Esophagus muscularis mucosa (tissue), 4 donors: ENCODE results near the gene RALGAPB. TPM values are rescaled to one million over a fixed set of nuclear protein-coding genes. Genes with fewer than 3 reads are reported as not detected.

Source experiments
- DNase-seq: peaks from one replicate; pipeline ENCODE4 v3.0.0-alpha.2; 2017; ENCODE audit errors: extremely low spot score
- H3K27ac ChIP-seq, 4 donors: fragments of 200-600 bp; sonication (generic); replicated peaks in 1 of 4; 1 replicate in 3 of 4; 2 replicates in 1 of 4; pipeline ENCODE4 v1.5.1; 2016 to 2019; ENCODE audit warnings: mild to moderate bottlenecking in 1 of 4
- H3K27me3 ChIP-seq, 4 donors: fragments of 200-600 bp; sonication (generic); one replicate each; pipeline versions ENCODE4 v1.5.1 to v1.6.0; 2016 to 2019
- H3K36me3 ChIP-seq, 4 donors: fragments of 200-600 bp; sonication (generic); one replicate each; pipeline ENCODE4 v1.5.1; 2016 to 2019
- H3K4me1 ChIP-seq, 4 donors: fragments of 200-600 bp; sonication (generic); one replicate each; pipeline ENCODE4 v1.5.1; 2016 to 2019
- H3K4me3 ChIP-seq, 4 donors: fragments of 200-600 bp; sonication (generic); 1 replicate in 2 of 4; 2 replicates in 2 of 4; pipeline ENCODE4 v1.5.1; 2016 to 2019; ENCODE audit warnings: mild to moderate bottlenecking in 4 of 4, moderate library complexity in 1 of 4
- H3K9me3 ChIP-seq, 4 donors: fragments of 200-600 bp; sonication (generic); 1 replicate in 3 of 4; 2 replicates in 1 of 4; pipeline ENCODE4 v1.5.1; 2016 to 2019
- EP300 ChIP-seq: sonication (generic); formaldehyde crosslinking; IDR thresholded peaks from one replicate; pipeline ENCODE4 v1.6.1; 2017; ENCODE audit warnings: antibody characterized with exemption
- POLR2A ChIP-seq: fragments of 450-650 bp; IDR thresholded peaks from one replicate; pipeline ENCODE4 v1.6.1; 2017; ENCODE audit warnings: antibody characterized with exemption, moderate library complexity, mild to moderate bottlenecking, low read depth
- POLR2AphosphoS5 ChIP-seq, 2 donors: sonication (generic); formaldehyde crosslinking; IDR thresholded peaks; one replicate each; pipeline ENCODE4 v1.6.1; 2017; ENCODE audit warnings: antibody characterized with exemption in 2 of 2
- WGBS: methylation state at CpG from one replicate; pipeline ENCODE4 v1.1.5; 2018; 5-methylcytosine and 5-hydroxymethylcytosine counted together
- intact Hi-C: fragments of 100-400 bp; cut with DNase I; formaldehyde crosslinking; loops from one replicate; pipeline ENCODE4 v1.15.1; 2023
- small RNA-seq, 3 donors: library from RNA; depleted of rRNA; stranded (forward); fragments of <200 nt; gene quantifications; one replicate each; pipeline ENCODE3, GENCODE V24; 2016
- total RNA-seq, 4 donors: library from RNA; depleted of rRNA; stranded (reverse); fragments of >200 nt; gene quantifications; one replicate each; pipeline versions ENCODE4 v1.1.0 to v1.2.1, GENCODE V29; 2016
- TF ChIP-seq, protein P1 (sequence below), 3 experiments: fragments of 200-600 bp in 2 of 3; fragments of 450-650 bp in 1 of 3; sonication (generic) in 2 of 3; IDR thresholded peaks; one replicate each; pipeline ENCODE4 v1.5.1; 2017 to 2019; ENCODE audit warnings: antibody characterized with exemption in 3 of 3, mild to moderate bottlenecking in 2 of 3, moderate library complexity in 1 of 3

RALGAPB gene
- total RNA-seq, 4 donors from 2014 or later, result 31.5 to 37.4 (median 35.5) TPM

DNA sequence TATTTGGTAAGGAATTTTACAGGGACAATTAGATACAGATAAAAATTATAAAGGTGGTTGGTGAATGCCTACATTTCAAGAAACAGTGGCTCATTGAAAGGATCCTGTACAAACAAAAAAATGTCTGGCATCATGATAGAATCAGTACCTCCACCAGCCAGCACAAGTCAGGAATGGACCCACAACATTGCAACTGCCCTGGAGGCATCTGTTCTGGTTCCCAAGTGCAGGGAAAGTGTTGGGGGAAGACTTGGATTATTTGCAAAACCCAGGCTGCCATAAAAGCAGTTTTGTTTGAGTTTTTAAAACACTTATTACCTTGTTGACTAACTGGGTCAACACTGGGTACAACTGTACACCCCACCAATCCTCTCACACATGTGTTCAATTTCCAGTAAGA is 153.3 kb downstream of the RALGAPB start:
- no peaks in the 10 kb centered on the region for H3K4me1 ChIP-seq
- intact Hi-C loops, result no loop called here
- H3K27me3 ChIP-seq, result peaks cover 0 to 16% (median 0%) of the 10 kb centered on the region in 4 donors
- H3K4me3 ChIP-seq, result no peak overlapping the region
- H3K9me3 ChIP-seq, result peaks cover 0 to 10% (median 6%) of the 10 kb centered on the region in 4 donors
- TF ChIP-seq, protein P1, sequence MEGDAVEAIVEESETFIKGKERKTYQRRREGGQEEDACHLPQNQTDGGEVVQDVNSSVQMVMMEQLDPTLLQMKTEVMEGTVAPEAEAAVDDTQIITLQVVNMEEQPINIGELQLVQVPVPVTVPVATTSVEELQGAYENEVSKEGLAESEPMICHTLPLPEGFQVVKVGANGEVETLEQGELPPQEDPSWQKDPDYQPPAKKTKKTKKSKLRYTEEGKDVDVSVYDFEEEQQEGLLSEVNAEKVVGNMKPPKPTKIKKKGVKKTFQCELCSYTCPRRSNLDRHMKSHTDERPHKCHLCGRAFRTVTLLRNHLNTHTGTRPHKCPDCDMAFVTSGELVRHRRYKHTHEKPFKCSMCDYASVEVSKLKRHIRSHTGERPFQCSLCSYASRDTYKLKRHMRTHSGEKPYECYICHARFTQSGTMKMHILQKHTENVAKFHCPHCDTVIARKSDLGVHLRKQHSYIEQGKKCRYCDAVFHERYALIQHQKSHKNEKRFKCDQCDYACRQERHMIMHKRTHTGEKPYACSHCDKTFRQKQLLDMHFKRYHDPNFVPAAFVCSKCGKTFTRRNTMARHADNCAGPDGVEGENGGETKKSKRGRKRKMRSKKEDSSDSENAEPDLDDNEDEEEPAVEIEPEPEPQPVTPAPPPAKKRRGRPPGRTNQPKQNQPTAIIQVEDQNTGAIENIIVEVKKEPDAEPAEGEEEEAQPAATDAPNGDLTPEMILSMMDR (IDR thresholded peaks at IDR 0.05), result no peak
- TF ChIP-seq POLR2AphosphoS5 (IDR thresholded peaks at IDR 0.05) (no peak), EP300 (no peak), POLR2A (no peak)
- H3K36me3 ChIP-seq, result no peaks in the 10 kb centered on the region
- DNase-seq, result no peak
- H3K27ac ChIP-seq, result no peak overlapping the region

DNA sequence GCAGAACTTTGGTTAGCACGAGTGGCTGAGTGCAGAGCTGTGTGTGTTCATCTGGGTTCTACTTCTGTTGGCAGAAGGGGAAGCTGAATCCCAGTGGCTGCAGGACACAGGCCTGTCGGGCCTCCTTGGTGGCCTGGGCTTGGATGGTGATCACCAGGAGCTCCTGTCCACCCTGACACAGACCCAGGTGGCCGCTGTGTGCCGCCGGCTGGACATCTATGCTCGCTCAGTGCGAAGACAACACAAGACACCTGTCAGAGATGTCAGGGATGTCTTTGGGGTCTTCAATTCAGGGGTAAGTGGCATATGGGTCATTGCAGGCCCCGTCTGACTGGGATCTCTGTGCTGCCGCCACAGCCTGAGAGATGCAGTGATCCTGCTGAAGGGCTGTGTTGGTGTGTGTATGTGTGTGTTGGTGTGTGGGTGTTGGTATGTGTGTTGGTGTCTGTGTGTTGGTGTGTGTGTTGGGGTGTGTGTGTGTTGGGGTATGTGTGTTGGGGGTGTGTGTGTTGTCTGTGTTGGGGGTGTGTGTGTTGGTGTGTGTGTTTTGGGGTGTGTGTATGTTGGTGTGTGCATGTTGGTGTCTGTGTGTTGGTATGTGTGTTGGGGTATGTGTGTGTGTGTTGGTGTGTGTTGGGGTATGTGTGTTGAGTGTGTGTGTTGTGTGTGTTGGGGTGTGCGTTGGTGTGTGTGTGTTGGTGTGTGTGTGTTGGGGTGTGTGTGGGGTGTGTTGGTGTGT is 154.4 kb downstream of the RALGAPB start:
- TF ChIP-seq POLR2AphosphoS5 (IDR thresholded peaks at IDR 0.05) (no peak), POLR2A (no peak), EP300 (no peak)
- TF ChIP-seq, protein P1 (IDR thresholded peaks at IDR 0.05), result no peak
- H3K27me3 ChIP-seq, result peaks cover 0 to 23% (median 0%) of the 10 kb centered on the region in 4 donors
- intact Hi-C loops, result no loop called here
- no peaks in the 10 kb centered on the region for H3K4me1 ChIP-seq
- H3K9me3 ChIP-seq, result peaks cover 0 to 10% (median 6%) of the 10 kb centered on the region in 4 donors
- no peak overlapping the region for H3K27ac ChIP-seq
- WGBS, result 67% methylated on average over 3 of the region's 10 CpGs
- no peaks in the 10 kb centered on the region for H3K36me3 ChIP-seq
- no peak overlapping the region for H3K4me3 ChIP-seq
- DNase-seq, result no peak

Small RNAs within 50 kb of the gene (small RNA-seq; reads per million reads assigned to genes)
- gene MIR548O2 (0 reads per million in 3 donors), gene RF00056 (0 reads per million in 3 donors), gene SNORA60 (10.9 to 16.6 (median 13.8) reads per million in 3 donors), gene SNORA71A (1.1 to 3.9 (median 1.9) reads per million in 3 donors), gene SNORA71B (4.4 to 6.7 (median 5.4) reads per million in 3 donors), gene SNORA71C (0 reads per million in 3 donors), gene SNORA71D (147 to 185 (median 150) reads per million in 3 donors), gene SNORA71E (0 reads per million in 3 donors)

Other genes with a start within 250 kb of the RALGAPB start
- 10 to 100 TPM in 1 of 4 donors, 1 to 10 TPM in 3; 7.3 to 13.3 (median 8.5) TPM for gene KIAA1755, start 212.1 kb upstream of the RALGAPB start, total RNA-seq
- gene BPI, start 168.7 kb upstream of the RALGAPB start, total RNA-seq, result under 1 TPM in 2 of 4 donors, not detected in 2; 0.66 to 0.92 TPM
- gene LBP, start 126.4 kb upstream of the RALGAPB start, total RNA-seq, result under 1 TPM in 2 of 4 donors, not detected in 2; 0.13 to 0.33 TPM
- 10 to 100 TPM; 12.8 to 19.4 (median 18.6) TPM for gene SNHG17, start 37.5 kb upstream of the RALGAPB start, total RNA-seq
- not detected for gene ADIG, start 108.4 kb downstream of the RALGAPB start, total RNA-seq
- under 1 TPM in 1 of 4 donors, not detected in 3; 0.42 TPM for gene ARHGAP40, start 129.0 kb downstream of the RALGAPB start, total RNA-seq